Vagina (tissue), 2 donors: Measurements from ENCODE around the gene LRRC59. TPM values are rescaled to one million over a fixed set of nuclear protein-coding genes. Genes with fewer than 3 reads are reported as not detected.
A peak's percentile ranks its signal among the peaks of the same experiment; 100 is the strongest.
"Not testable (repeated sequence)": the region's sequence is repeated elsewhere in the genome, so short reads cannot be mapped to it uniquely, and the experiment has no call there.

Source experiments
- DNase-seq, 2 donors: peaks; one replicate each; pipeline ENCODE4 v3.0.0-alpha.2; 2017; ENCODE audit errors: extremely low spot score in 2 of 2
- H3K27ac ChIP-seq: fragments of 200-600 bp; sonication (generic); one replicate; pipeline ENCODE4 v1.5.1; 2019
- H3K27me3 ChIP-seq: fragments of 200-600 bp; sonication (generic); one replicate; pipeline ENCODE4 v1.5.1; 2019
- H3K36me3 ChIP-seq, 2 donors: fragments of 200-600 bp; sonication (generic); one replicate each; pipeline ENCODE4 v1.5.1; 2017 to 2019
- H3K4me1 ChIP-seq: fragments of 200-600 bp; sonication (generic); one replicate; pipeline ENCODE4 v1.5.1; 2019
- H3K4me3 ChIP-seq, 2 donors: fragments of 200-600 bp; sonication (generic); 1 replicate in 1 of 2; 2 replicates in 1 of 2; pipeline ENCODE4 v1.5.1; 2016 to 2019
- H3K9me3 ChIP-seq: fragments of 200-600 bp; sonication (generic); one replicate; pipeline ENCODE4 v1.5.1; 2019
- CTCF ChIP-seq, 3 experiments: fragments of 450-650 bp in 2 of 3; fragments of 200-600 bp in 1 of 3; sonication (generic) in 1 of 3; IDR thresholded peaks; one replicate each; pipeline ENCODE4 v1.5.1; 2017 to 2019; ENCODE audit warnings: antibody characterized with exemption in 3 of 3, mild to moderate bottlenecking in 2 of 3, moderate library complexity in 2 of 3
- POLR2A ChIP-seq, 2 donors: fragments of 450-650 bp; IDR thresholded peaks; one replicate each; pipeline ENCODE4 v1.6.1; 2017; ENCODE audit warnings: antibody characterized with exemption in 2 of 2, mild to moderate bottlenecking in 2 of 2, moderate library complexity in 2 of 2
- POLR2AphosphoS5 ChIP-seq, 2 donors: sonication (generic); formaldehyde crosslinking; IDR thresholded peaks; one replicate each; pipeline ENCODE4 v1.9.0; 2017; ENCODE audit warnings: antibody characterized with exemption in 2 of 2, mild to moderate bottlenecking in 2 of 2, low read depth in 1 of 2; ENCODE audit not compliant: insufficient read depth in 1 of 2
- intact Hi-C: fragments of 100-400 bp; cut with DNase I; formaldehyde crosslinking; loops from one replicate; pipeline ENCODE4 v1.15.1; 2023
- total RNA-seq: library from RNA; depleted of rRNA; stranded (reverse); fragments of >200 nt; gene quantifications from one replicate; pipeline ENCODE4 v1.2.3, GENCODE V29; 2016

The LRRC59 gene
- total RNA-seq, 1 donor from 2014 or later, result 49.6 TPM

GRCh38 chr17:50406578-50406977 is 9.3 kb upstream of the LRRC59 start:
- no peak for TF ChIP-seq CTCF (IDR thresholded peaks at IDR 0.05)
- no peak for TF ChIP-seq POLR2A (IDR thresholded peaks at IDR 0.05)
- no peak for TF ChIP-seq POLR2AphosphoS5 (IDR thresholded peaks at IDR 0.05; ENCODE audit: insufficient read depth in 1 of 2, low read depth in 1 of 2)
- Histone ChIP-seq H3K9me3 (no peaks in the 10 kb centered on the region), H3K36me3 (no peaks in the 10 kb centered on the region), H3K27ac (no peak overlapping the region), H3K4me3 (no peak overlapping the region), H3K27me3 (no peaks in the 10 kb centered on the region), H3K4me1 (no peaks in the 10 kb centered on the region)
- intact Hi-C loops, result no loop called here
- DNase-seq, result no peak

- intact Hi-C loops, result not testable (repeated sequence)
These were observed 8.0 kb upstream of the LRRC59 start for GRCh38 chr17:50405351-50405750.

GRCh38 chr17:50399591-50399990 is 2.3 kb upstream of the LRRC59 start:
- intact Hi-C loops, H3K4me3 ChIP-seq, H3K36me3 ChIP-seq, H3K9me3 ChIP-seq, H3K27ac ChIP-seq, H3K27me3 ChIP-seq, DNase-seq: not testable (repeated sequence)
- H3K4me1 ChIP-seq, result peaks cover 28% of the 10 kb centered on the region

More at GRCh38 chr17:50405351-50405750, 8.0 kb upstream of the LRRC59 start:
- not testable (repeated sequence) for H3K27ac ChIP-seq, DNase-seq, H3K4me1 ChIP-seq, H3K36me3 ChIP-seq, H3K4me3 ChIP-seq, H3K9me3 ChIP-seq, H3K27me3 ChIP-seq

GRCh38 chr17:50398672-50399071 is 1.3 kb upstream of the LRRC59 start:
- H3K27me3 ChIP-seq, H3K4me3 ChIP-seq, H3K27ac ChIP-seq, H3K9me3 ChIP-seq, intact Hi-C loops, DNase-seq: not testable (repeated sequence)
- H3K36me3 ChIP-seq, result peaks cover 0 to 14% of the 10 kb centered on the region in 2 donors
- peaks cover 34% of the 10 kb centered on the region for H3K4me1 ChIP-seq

GRCh38 chr17:50397919-50398285 is 579 bp upstream of the LRRC59 start:
- Histone ChIP-seq H3K36me3 (peaks cover 0 to 22% of the 10 kb centered on the region in 2 donors), H3K27ac (peak overlapping the region; percentile 79), H3K4me3 (peak overlapping the region; percentile 90 to 94), H3K4me1 (peaks cover 34% of the 10 kb centered on the region), H3K9me3 (no peaks in the 10 kb centered on the region), H3K27me3 (no peaks in the 10 kb centered on the region)
- DNase-seq, result no peak
- TF ChIP-seq POLR2AphosphoS5 (IDR thresholded peaks at IDR 0.05; ENCODE audit: insufficient read depth in 1 of 2, low read depth in 1 of 2), result no peak
- TF ChIP-seq CTCF (IDR thresholded peaks at IDR 0.05), result no peak
- TF ChIP-seq POLR2A (IDR thresholded peaks at IDR 0.05), result no peak
- intact Hi-C loops, result no loop called here

- Histone ChIP-seq H3K4me1 (peaks cover 34% of the 10 kb centered on the region), H3K4me3 (peak overlapping the region; percentile 90 to 94), H3K9me3 (no peaks in the 10 kb centered on the region), H3K27me3 (no peaks in the 10 kb centered on the region), H3K27ac (peak overlapping the region; percentile 79), H3K36me3 (peaks cover 1 to 35% of the 10 kb centered on the region in 2 donors)
- DNase-seq, result no peak
- intact Hi-C loops, result no loop called here
- TF ChIP-seq POLR2A (IDR thresholded peaks at IDR 0.05), result no peak
- no peak for TF ChIP-seq POLR2AphosphoS5 (IDR thresholded peaks at IDR 0.05; ENCODE audit: insufficient read depth in 1 of 2, low read depth in 1 of 2)
- no peak for TF ChIP-seq CTCF (IDR thresholded peaks at IDR 0.05)
These were observed 837 bp downstream of the LRRC59 start for GRCh38 chr17:50396261-50397110.
